Measurements from ENCODE around the gene KRT84.

- no peak for TF ChIP-seq CTCF (IDR thresholded peaks at IDR 0.05)
- TF ChIP-seq POLR2A (IDR thresholded peaks at IDR 0.05), result no peak
Observed at GRCh38 chr12:52363111-52363679, 22.3 kb downstream of the KRT84 start.

All from breast epithelium (tissue), 3 donors.